ENCODE results near the gene FAM89A. TPM values are rescaled to one million over a fixed set of nuclear protein-coding genes. Genes with fewer than 3 reads are reported as not detected.
"Not testable (repeated sequence)": the region's sequence is repeated elsewhere in the genome, so short reads cannot be mapped to it uniquely, and the experiment has no call there.

Gene FAM89A
- total RNA-seq, 1 experiment from 2014 or later = 16.7 TPM

- no peak for DNase-seq (ENCODE audit: low spot score)
Measured at GRCh38 chr1:231057410-231057809, 17.4 kb upstream of the FAM89A start.

- no peak for DNase-seq (ENCODE audit: low spot score)
Measured at GRCh38 chr1:231055271-231055670, 15.2 kb upstream of the FAM89A start.

GRCh38 chr1:231053493-231054162 lies 13.6 kb upstream of the FAM89A start:
- peak; percentile 25 for DNase-seq (ENCODE audit: low spot score)

GRCh38 chr1:231052777-231053176 lies 12.7 kb upstream of the FAM89A start:
- no peak for DNase-seq (ENCODE audit: low spot score)

GRCh38 chr1:231050932-231051331 lies 10.9 kb upstream of the FAM89A start:
- DNase-seq (ENCODE audit: low spot score) = not testable (repeated sequence)

- no peak for DNase-seq (ENCODE audit: low spot score)
Measured at GRCh38 chr1:231050395-231050794, 10.3 kb upstream of the FAM89A start.

GRCh38 chr1:231049121-231049979 lies 9.3 kb upstream of the FAM89A start:
- no peak for DNase-seq (ENCODE audit: low spot score)

GRCh38 chr1:231048419-231048818 lies 8.4 kb upstream of the FAM89A start:
- not testable (repeated sequence) for DNase-seq (ENCODE audit: low spot score)

- not testable (repeated sequence) for DNase-seq (ENCODE audit: low spot score)
Measured at GRCh38 chr1:231047529-231047928, 7.5 kb upstream of the FAM89A start.

- DNase-seq (ENCODE audit: low spot score) = no peak
Measured at GRCh38 chr1:231046730-231047395, 6.8 kb upstream of the FAM89A start.

- DNase-seq (ENCODE audit: low spot score) = not testable (repeated sequence)
Measured at GRCh38 chr1:231045921-231046729, 6.1 kb upstream of the FAM89A start.

GRCh38 chr1:231045286-231045685 lies 5.2 kb upstream of the FAM89A start:
- peak; percentile 11 for DNase-seq (ENCODE audit: low spot score)

- DNase-seq (ENCODE audit: low spot score) = no peak
Measured at GRCh38 chr1:231044588-231044987, 4.5 kb upstream of the FAM89A start.

- no peak for DNase-seq (ENCODE audit: low spot score)
Measured at GRCh38 chr1:231041719-231042261, 1.7 kb upstream of the FAM89A start.

- no peak for DNase-seq (ENCODE audit: low spot score)
Measured at GRCh38 chr1:231040800-231041718, 1.0 kb upstream of the FAM89A start.

GRCh38 chr1:231039161-231040018 lies 664 bp downstream of the FAM89A start:
- peak; percentile 34 for DNase-seq (ENCODE audit: low spot score)

- no peak for DNase-seq (ENCODE audit: low spot score)
Measured at GRCh38 chr1:231037585-231038517, 2.2 kb downstream of the FAM89A start.

GRCh38 chr1:231036416-231036815 lies 3.6 kb downstream of the FAM89A start:
- no peak for DNase-seq (ENCODE audit: low spot score)

Measured in HT-29 (cell line).